Measurements from ENCODE around the gene RALGAPA2.

Gene RALGAPA2

GRCh38 chr20:20344476-20344875 lies 368.0 kb downstream of the RALGAPA2 start:
- Histone ChIP-seq H3K27me3 (ENCODE audit: insufficient read depth, poor library complexity, severe bottlenecking) (no peaks in the 10 kb centered on the region), H3K4me3 (replicated peaks; ENCODE audit: insufficient read depth, low read length) (no peak overlapping the region), H3K27ac (replicated peaks) (no peak overlapping the region)
- no peak for TF ChIP-seq CTCF (IDR thresholded peaks at IDR 0.05; ENCODE audit: insufficient read depth, low read length)
- no peak for TF ChIP-seq SPI1 (IDR thresholded peaks at IDR 0.05; ENCODE audit: borderline replicate concordance, low read depth)
- no peak for TF ChIP-seq REST (IDR thresholded peaks at IDR 0.05; ENCODE audit: insufficient replicate concordance, low read depth)
- no peak for DNase-seq (ENCODE audit: low read depth in 1 of 2, low spot score in 1 of 2)

- no peaks in the 10 kb centered on the region for H3K27me3 ChIP-seq (ENCODE audit: insufficient read depth, poor library complexity, severe bottlenecking)
- TF ChIP-seq CTCF (IDR thresholded peaks at IDR 0.05; ENCODE audit: insufficient read depth, low read length) (no peak), POLR2AphosphoS5 (IDR thresholded peaks at IDR 0.05; ENCODE audit: low read depth) (no peak), REST (IDR thresholded peaks at IDR 0.05; ENCODE audit: insufficient replicate concordance, low read depth) (no peak), GABPA (IDR thresholded peaks at IDR 0.05; ENCODE audit: low read depth) (no peak), SPI1 (IDR thresholded peaks at IDR 0.05; ENCODE audit: borderline replicate concordance, low read depth) (no peak)
Measured at GRCh38 chr20:20343932-20344331, 368.5 kb downstream of the RALGAPA2 start.

More at GRCh38 chr20:20343932-20344331, 368.5 kb downstream of the RALGAPA2 start:
- Histone ChIP-seq H3K4me3 (replicated peaks; ENCODE audit: insufficient read depth, low read length) (no peak overlapping the region), H3K27ac (replicated peaks) (no peak overlapping the region)
- no peak for DNase-seq (ENCODE audit: low read depth in 1 of 2, low spot score in 1 of 2)

All from HL-60 (cell line).